SK-N-DZ (cell line): ENCODE measurements around the gene TMEM132A. TPM values are rescaled to one million over a fixed set of nuclear protein-coding genes. Genes with fewer than 3 reads are reported as not detected.

Source experiments
- DNase-seq: peaks from one replicate; pipeline ENCODE4 v3.0.0-alpha.2; 2015; ENCODE audit warnings: low spot score
- polyA plus RNA-seq, 2 experiments: library from polyadenylated mRNA; depleted of rRNA; stranded (reverse); fragments of >200 nt; gene quantifications; 2 replicates each; pipeline ENCODE4 v1.2.3, GENCODE V29; 2014

The TMEM132A gene
- 206 and 314 TPM in 2 replicates for polyA plus RNA-seq (2014; cell fraction: cytosol; rRNA removed)
- polyA plus RNA-seq (2014; cell fraction: nucleus; rRNA removed), result 775 and 968 TPM in 2 replicates

GRCh38 chr11:60924110-60924905, at the start of gene TMEM132A:
TMEM132A (plus strand) TSS chr11:60924460; CDS start chr11:60924634, 174 bp downstream.
- DNase-seq, result peak; percentile 77

- DNase-seq, result no peak
These were observed 48.7 kb upstream of the TMEM132A start for GRCh38 chr11:60875366-60876167.

- DNase-seq, result no peak
These were observed 48.1 kb upstream of the TMEM132A start for GRCh38 chr11:60876168-60876485.

GRCh38 chr11:60878245-60879101, 45.8 kb upstream of the TMEM132A start:
- DNase-seq, result no peak

GRCh38 chr11:60879104-60879503, 45.2 kb upstream of the TMEM132A start:
- no peak for DNase-seq

- DNase-seq, result no peak
These were observed 44.2 kb upstream of the TMEM132A start for GRCh38 chr11:60879971-60880588.

- DNase-seq, result no peak
These were observed 43.5 kb upstream of the TMEM132A start for GRCh38 chr11:60880643-60881282.

GRCh38 chr11:60887556-60887955, 36.7 kb upstream of the TMEM132A start:
- peak; percentile 40 for DNase-seq

GRCh38 chr11:60889869-60890311, 34.4 kb upstream of the TMEM132A start:
- no peak for DNase-seq

GRCh38 chr11:60890696-60891095, 33.6 kb upstream of the TMEM132A start:
- no peak for DNase-seq

- no peak for DNase-seq
These were observed 33.0 kb upstream of the TMEM132A start for GRCh38 chr11:60891103-60891741.

- no peak for DNase-seq
These were observed 28.6 kb upstream of the TMEM132A start for GRCh38 chr11:60895687-60896086.

GRCh38 chr11:60897496-60897895, 26.8 kb upstream of the TMEM132A start:
- no peak for DNase-seq

- peak; percentile 62 for DNase-seq
These were observed 25.0 kb upstream of the TMEM132A start for GRCh38 chr11:60899046-60899936.

GRCh38 chr11:60899977-60900376, 24.3 kb upstream of the TMEM132A start:
- DNase-seq, result no peak

GRCh38 chr11:60900673-60901404, 23.4 kb upstream of the TMEM132A start:
- no peak for DNase-seq

GRCh38 chr11:60902625-60903024, 21.6 kb upstream of the TMEM132A start:
- no peak for DNase-seq

- DNase-seq, result no peak
These were observed 19.2 kb upstream of the TMEM132A start for GRCh38 chr11:60905047-60905446.
